D721Med (cell line): Measurements from ENCODE around the gene TTLL13.

Experiments
- DNase-seq: peaks from one replicate; pipeline ENCODE4 v3.0.0; 2011; ENCODE audit warnings: low spot score; ENCODE audit not compliant: insufficient read length
- FAIRE-seq: peaks from 2 replicates; lab custom pipeline; 2011; peaks lifted over from hg19 to GRCh38; lab: Jason Lieb, UNC
- TF ChIP-seq, protein P1 (sequence below): IDR thresholded peaks from 2 replicates; pipeline ENCODE4 v1.5.1; 2012; ENCODE audit warnings: mild to moderate bottlenecking, control low read depth; ENCODE audit not compliant: insufficient read depth; ENCODE audit errors: missing control alignments

The TTLL13 gene

DNA sequence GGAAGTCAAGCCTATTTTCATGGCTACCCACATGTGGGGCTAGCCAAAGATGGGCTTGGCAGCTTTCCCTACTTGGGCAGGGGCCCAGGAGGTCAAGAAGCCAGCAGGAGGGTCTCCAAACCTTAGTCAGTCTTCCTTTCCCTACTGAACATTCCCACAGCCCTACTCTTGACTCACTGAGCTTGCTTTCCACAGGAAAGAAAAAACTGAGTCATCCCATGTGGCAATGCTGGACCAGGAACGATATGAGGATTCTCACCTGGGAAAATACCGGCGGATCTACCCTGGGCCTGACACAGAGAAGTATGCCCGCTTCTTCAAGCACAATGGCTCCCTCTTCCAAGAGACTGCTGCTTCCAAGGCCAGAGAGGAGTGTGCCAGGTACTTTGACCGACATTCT is 12.5 kb downstream of the TTLL13 start:
- no peak for FAIRE-seq
- TF ChIP-seq, protein P1, sequence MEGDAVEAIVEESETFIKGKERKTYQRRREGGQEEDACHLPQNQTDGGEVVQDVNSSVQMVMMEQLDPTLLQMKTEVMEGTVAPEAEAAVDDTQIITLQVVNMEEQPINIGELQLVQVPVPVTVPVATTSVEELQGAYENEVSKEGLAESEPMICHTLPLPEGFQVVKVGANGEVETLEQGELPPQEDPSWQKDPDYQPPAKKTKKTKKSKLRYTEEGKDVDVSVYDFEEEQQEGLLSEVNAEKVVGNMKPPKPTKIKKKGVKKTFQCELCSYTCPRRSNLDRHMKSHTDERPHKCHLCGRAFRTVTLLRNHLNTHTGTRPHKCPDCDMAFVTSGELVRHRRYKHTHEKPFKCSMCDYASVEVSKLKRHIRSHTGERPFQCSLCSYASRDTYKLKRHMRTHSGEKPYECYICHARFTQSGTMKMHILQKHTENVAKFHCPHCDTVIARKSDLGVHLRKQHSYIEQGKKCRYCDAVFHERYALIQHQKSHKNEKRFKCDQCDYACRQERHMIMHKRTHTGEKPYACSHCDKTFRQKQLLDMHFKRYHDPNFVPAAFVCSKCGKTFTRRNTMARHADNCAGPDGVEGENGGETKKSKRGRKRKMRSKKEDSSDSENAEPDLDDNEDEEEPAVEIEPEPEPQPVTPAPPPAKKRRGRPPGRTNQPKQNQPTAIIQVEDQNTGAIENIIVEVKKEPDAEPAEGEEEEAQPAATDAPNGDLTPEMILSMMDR = no peak
- DNase-seq = no peak

DNA sequence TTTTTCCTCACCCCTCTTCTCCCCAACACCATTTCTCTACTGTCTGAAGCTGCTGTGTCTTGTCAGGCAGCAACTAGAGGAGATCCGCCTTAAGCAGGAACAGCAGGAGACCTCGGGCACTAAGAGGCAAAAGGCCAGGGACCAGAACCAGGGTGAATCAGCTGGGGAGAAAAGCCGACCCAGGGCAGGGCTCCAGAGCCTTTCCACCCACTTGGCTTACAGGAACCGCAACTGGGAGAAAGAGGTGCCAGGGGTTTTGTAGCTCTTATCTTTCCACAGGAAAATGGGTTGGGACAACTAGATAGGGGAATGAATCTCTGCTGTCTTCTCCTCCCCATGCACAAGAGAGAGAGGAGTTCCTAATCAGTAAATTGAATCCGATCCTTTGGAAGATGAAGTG is 13.1 kb downstream of the TTLL13 start:
- no peak for FAIRE-seq
- TF ChIP-seq, protein P1 = no peak
- DNase-seq = no peak

DNA sequence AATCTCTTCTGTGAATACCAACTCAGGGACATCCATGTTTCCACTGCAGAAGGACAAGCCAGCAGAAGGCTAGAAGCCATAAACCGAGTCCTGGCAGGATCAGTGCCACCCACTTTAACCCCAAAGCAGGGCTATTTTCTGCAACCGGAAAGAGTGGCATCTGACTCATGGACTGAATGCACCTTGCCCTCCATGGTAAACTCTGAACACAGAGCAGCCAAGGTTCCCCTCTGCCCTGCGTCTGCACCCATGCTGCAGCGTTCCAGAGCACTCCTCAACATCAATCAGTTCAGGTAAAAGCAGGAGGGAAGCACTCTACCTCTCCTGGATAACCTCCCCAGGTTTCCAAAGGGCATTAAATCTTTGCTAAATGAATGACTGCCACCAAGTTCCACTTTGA is 15.3 kb downstream of the TTLL13 start:
- DNase-seq = no peak
- FAIRE-seq = no peak
- TF ChIP-seq, protein P1 = no peak

GRCh38 chr15:90265271-90266060 is 16.1 kb downstream of the TTLL13 start, which contains the start of gene NGRN:
Gene NGRN (plus strand): TSS chr15:90265672. CDS start chr15:90265713, 41 bp downstream.
- FAIRE-seq (no peak), DNase-seq (peak; percentile 46)
- TF ChIP-seq, protein P1 = no peak

DNA sequence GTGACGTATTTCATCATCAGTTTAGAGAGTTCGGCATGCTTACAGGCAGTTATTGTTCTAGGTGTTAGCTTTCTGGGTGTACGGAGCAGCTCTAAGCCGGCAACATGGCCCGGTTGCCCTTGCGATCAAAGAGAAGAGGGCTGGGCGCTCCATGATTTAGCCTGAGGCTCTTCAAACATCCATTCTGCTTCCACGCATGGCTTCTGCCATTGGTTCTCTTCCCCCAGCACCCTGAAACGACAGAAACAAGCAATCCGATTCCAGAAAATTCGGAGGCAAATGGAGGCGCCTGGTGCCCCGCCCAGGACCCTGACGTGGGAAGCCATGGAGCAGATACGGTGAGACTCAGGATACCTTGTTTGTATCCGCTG is 16.7 kb downstream of the TTLL13 start:
- no peak for DNase-seq
- FAIRE-seq = no peak
- TF ChIP-seq, protein P1 = no peak

GRCh38 chr15:90266485-90266884 is 17.1 kb downstream of the TTLL13 start:
- FAIRE-seq (no peak), DNase-seq (no peak)
- TF ChIP-seq, protein P1 = no peak

- TF ChIP-seq, protein P1 = no peak
- no peak for DNase-seq
- no peak for FAIRE-seq
Observed at GRCh38 chr15:90268415-90268814, 19.1 kb downstream of the TTLL13 start.
